H1 (cell line): ENCODE measurements around the gene CCDC178.

Source experiments
- RAD21 ChIP-seq, 2 experiments: IDR thresholded peaks in 1 of 2; conservative IDR thresholded peaks in 1 of 2; 2 replicates each; pipeline ENCODE4 v1.6.1; 2011; ENCODE audit warnings: low read depth in 2 of 2, low read length in 2 of 2, improper control_type of control experiment in 1 of 2, inconsistent platforms in 1 of 2, mild to moderate bottlenecking in 1 of 2, moderate library complexity in 1 of 2
- SRF ChIP-seq: IDR thresholded peaks from 2 replicates; pipeline ENCODE4 v1.6.1; 2011; ENCODE audit warnings: mild to moderate bottlenecking, low read depth, low read length, moderate library complexity

DNA sequence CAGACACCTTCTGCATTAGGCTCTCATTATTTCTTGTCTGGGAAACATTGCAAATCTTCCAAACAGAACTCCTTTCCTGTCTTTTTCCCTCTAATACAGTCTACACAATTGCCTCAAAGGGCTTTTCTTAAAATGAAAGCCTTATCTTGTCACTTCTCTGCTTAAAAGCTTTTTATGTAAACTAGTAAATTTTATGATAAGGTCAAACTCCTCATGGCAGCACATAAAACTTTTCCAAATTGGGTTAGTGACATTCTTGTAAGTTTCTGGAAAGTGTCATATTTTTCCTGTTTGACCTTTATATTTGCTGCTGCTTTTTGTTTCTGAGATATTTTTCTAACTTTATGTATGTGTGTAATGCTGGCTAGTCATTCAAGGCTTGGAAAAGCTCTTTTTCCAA is 406.3 kb downstream of the CCDC178 start:
- TF ChIP-seq SRF: no peak
- no peak for TF ChIP-seq RAD21 (IDR thresholded peaks at IDR 0.05 in 1 of 2, conservative IDR thresholded peaks at IDR 0.05 in 1 of 2; ENCODE audit: low read depth in 2 of 2, low read length in 2 of 2)
